Activated CD4-positive, alpha-beta T cell treated with anti-CD3 and anti-CD28 coated beads for 24 hours (primary cell): Measurements from ENCODE around the gene USP9X.
"Not testable (repeated sequence)": the region's sequence is repeated elsewhere in the genome, so short reads cannot be mapped to it uniquely, and the experiment has no call there.

ENCODE experiments used
- DNase-seq, 2 donors: peaks; one replicate each; pipeline ENCODE4 v3.0.0-alpha.2; 2020; ENCODE audit warnings: low read depth in 2 of 2

USP9X gene

GRCh38 chrX:41122664-41123257 lies 37.5 kb downstream of the USP9X start:
- DNase-seq: no peak

- DNase-seq: no peak
Measured at GRCh38 chrX:41127477-41128192, 42.4 kb downstream of the USP9X start.

- DNase-seq: no peak
Measured at GRCh38 chrX:41128955-41129354, 43.7 kb downstream of the USP9X start.

GRCh38 chrX:41131766-41132165 lies 46.5 kb downstream of the USP9X start:
- no peak for DNase-seq

- DNase-seq: no peak
Measured at GRCh38 chrX:41133551-41133950, 48.3 kb downstream of the USP9X start.

GRCh38 chrX:41137589-41137988 lies 52.3 kb downstream of the USP9X start:
- DNase-seq: no peak

- no peak for DNase-seq
Measured at GRCh38 chrX:41142130-41142910, 57.1 kb downstream of the USP9X start.

- no peak for DNase-seq
Measured at GRCh38 chrX:41144873-41145272, 59.6 kb downstream of the USP9X start.

- DNase-seq: no peak
Measured at GRCh38 chrX:41145920-41146608, 60.8 kb downstream of the USP9X start.

GRCh38 chrX:41148553-41148952 lies 63.3 kb downstream of the USP9X start:
- DNase-seq: no peak

GRCh38 chrX:41150043-41150442 lies 64.8 kb downstream of the USP9X start:
- DNase-seq: no peak

- DNase-seq: not testable (repeated sequence)
Measured at GRCh38 chrX:41151726-41152125, 66.5 kb downstream of the USP9X start.

GRCh38 chrX:41152221-41152620 lies 67.0 kb downstream of the USP9X start:
- DNase-seq: no peak

- no peak for DNase-seq
Measured at GRCh38 chrX:41153448-41153847, 68.2 kb downstream of the USP9X start.

- DNase-seq: no peak
Measured at GRCh38 chrX:41153957-41154356, 68.7 kb downstream of the USP9X start.

- DNase-seq: no peak
Measured at GRCh38 chrX:41164449-41164848, 79.2 kb downstream of the USP9X start.

GRCh38 chrX:41167888-41168287 lies 82.6 kb downstream of the USP9X start:
- no peak for DNase-seq

GRCh38 chrX:41176263-41176662 lies 91.0 kb downstream of the USP9X start:
- no peak for DNase-seq

GRCh38 chrX:41177297-41177696 lies 92.1 kb downstream of the USP9X start:
- DNase-seq: no peak

GRCh38 chrX:41178201-41178600 lies 93.0 kb downstream of the USP9X start:
- no peak for DNase-seq

- peak; percentile 9 to 25 for DNase-seq
Measured at GRCh38 chrX:41180194-41180908, 95.1 kb downstream of the USP9X start.

GRCh38 chrX:41184312-41184711 lies 99.1 kb downstream of the USP9X start:
- DNase-seq: no peak
